GM18858 (cell line): ENCODE data around the gene EEIG1.
A peak's percentile ranks its signal among the peaks of the same experiment; 100 is the strongest.

Experiments
- ATAC-seq: cut with Tn5 transposase; IDR thresholded peaks from one replicate; pipeline ENCODE4 v1.9.1; 2021; ENCODE audit not compliant: unreplicated experiment

EEIG1 gene

DNA sequence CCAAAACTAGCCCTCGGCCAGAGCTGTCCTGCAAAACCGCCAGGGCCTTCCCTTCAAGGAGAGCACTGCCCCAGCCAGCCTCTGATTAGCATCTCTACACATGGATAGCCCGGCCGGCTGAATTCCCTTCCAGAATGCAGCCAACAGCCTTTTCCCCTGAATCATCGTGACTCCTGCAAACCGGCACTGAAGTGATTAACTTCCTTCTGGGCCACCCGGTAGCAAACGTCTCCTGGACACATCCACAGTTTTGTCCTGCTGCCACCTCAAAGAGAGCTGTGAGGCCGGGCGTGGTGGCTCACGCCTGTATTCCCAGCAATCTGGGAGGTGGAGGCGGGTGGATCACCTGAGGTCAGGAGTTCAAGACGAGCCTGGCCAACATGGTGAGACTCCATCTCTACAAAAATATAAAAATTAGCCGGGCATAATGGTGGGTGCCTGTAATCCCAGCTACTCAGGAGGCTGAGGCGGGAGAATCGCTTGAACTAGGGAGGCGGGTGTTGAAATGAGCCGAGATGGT lies 21.1 kb upstream of the EEIG1 start:
- no peak for ATAC-seq

DNA sequence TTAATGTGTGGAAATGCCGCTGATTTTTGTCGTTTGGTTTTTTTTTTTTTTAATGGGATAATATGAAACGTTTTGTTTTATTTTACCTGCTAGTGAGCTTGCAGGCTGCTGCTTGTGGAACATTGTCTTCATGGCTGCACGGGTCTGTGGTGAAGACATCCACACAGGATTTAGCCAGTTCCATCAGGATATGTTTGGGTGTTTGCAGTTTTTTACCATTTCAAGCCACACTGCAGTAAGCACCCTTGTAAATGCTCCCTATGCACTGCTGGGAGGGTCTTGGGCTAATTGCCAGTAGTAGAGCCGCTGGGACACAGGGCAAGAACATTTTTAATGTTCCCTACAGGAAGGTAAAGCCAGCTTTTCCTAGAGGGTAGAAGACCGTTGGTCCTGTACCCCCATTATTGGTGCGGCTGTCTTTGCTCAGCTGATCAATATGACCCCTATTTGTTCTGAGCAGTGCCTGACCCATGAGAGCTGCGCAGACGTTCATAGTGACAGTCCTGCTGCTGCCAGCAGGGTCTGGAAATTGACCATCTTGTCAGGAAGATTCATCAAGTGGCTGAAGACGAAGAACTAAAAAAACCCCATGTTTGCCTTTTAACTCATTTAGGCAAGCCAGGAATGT lies 20.5 kb upstream of the EEIG1 start:
- ATAC-seq, result no peak

- ATAC-seq, result no peak
These were observed 18.7 kb upstream of the EEIG1 start for GRCh38 chr9:127999461-127999860.

DNA sequence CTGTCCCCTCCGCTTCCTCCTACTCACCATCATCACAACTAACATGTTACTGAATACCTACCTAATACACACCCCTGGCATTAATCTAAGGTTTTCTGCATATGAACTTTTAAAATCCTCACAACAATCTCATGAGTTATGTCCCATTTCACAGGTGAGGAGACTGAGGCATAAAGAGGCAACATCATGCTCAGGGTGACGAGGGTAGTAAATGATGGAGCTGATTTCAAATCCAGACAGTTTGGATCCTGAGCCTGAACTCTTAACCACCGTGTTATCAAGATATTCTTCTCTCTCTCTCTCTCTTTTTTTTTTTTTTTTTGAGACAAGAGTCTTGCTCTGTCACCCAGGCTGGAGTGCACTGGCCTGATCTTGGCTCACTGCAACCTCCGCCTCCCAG lies 12.9 kb upstream of the EEIG1 start:
- no peak for ATAC-seq

DNA sequence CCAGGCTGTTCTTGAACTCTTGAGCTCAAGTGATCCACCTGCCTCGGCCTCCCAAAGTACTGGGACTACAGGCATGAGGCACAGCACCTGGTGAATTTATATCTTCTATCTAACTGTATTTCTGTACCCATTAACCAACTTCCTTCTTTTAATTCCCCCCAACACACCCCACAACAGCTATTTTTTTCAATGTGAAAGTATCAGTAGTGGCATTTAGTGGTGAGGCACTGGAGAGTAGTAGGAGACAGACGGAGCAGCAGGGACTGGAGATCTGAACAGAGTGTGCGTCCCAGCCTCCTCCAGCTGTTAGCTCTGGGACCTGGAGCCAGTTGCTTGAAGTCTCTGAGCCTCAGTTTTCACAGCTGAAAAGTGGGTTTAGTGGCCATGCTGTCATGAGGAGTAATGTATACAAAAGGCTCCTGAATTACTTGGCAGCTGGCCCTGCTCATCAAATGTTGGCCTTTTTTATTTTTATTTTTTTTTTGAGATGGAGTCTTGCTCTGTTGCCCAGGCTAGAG lies 11.0 kb upstream of the EEIG1 start:
- no peak for ATAC-seq

- no peak for ATAC-seq
These were observed 10.4 kb upstream of the EEIG1 start for GRCh38 chr9:127991017-127991756.

- ATAC-seq, result no peak
These were observed 9.8 kb upstream of the EEIG1 start for GRCh38 chr9:127990554-127990953.

DNA sequence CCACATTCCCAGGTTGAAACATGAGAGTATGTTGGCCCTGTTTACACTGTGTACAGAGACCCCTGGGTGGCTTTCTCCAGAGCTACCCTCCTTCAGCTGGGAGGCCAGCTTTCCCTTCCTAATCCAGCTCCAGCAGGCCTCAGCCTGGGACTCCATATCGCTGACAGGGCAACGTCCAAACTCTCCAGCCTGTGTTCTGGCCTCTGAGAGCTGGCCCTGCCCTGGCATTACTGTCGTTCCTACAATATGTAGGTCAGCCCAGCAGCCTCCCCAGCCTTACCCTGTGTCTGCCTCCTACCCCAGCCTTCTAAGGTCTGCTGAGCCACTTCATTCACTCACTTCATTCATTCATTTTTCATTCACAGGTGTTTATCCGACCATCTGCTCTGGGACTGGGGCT lies 8.3 kb upstream of the EEIG1 start:
- no peak for ATAC-seq

- ATAC-seq, result no peak
These were observed 6.4 kb upstream of the EEIG1 start for GRCh38 chr9:127987103-127987614.

GRCh38 chr9:127985011-127985410 lies 4.2 kb upstream of the EEIG1 start:
- no peak for ATAC-seq

- peak; percentile 32 for ATAC-seq
These were observed 3.1 kb upstream of the EEIG1 start for GRCh38 chr9:127983847-127984289.

DNA sequence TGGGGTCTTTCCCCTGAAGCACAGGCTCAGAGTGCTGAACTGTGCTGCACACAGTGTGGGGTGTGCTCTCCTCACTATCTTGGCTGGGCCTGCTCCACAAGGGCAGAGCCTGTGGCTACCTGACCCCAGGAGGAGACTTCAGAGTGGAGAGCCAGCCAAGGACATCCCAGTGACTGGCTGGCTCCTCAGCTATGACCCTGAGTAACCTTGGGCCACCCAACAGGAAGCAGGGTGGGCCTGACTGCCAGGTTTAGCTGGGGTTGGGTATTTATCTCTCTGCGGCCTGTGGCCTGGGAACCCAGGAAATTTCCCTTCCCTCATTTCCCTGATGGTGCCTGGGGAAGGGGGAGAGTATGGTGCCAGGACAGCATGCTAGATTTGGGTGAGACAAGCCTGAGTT lies 2.1 kb upstream of the EEIG1 start:
- ATAC-seq, result no peak

DNA sequence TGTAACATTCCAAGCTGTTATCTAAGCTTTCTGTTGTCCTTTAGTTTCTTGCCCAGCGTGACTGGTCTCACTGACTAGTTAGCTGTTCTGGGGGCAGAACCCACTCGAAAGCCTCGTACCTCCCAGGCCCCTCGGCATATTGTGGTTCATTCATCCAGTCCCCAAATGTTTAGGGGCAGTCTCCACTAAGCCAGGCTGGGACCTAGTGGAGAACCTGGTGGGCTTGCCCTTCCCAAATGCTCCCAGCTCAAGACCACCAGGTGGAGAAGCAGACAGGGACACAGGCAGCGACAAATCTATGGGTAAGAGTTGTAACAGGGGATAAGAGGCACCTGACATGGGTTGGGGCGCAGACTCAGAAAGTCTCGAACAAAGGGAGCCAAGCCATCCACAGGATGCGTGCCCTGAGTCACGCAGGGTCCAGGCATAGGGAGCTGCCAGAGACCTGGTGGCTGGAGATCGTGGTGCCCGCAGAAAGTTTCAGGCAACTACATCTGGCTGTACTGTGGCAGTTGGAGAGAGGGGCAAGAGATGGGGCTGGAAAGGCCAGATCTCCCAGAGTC lies 851 bp upstream of the EEIG1 start:
- no peak for ATAC-seq

- peak; percentile 19 for ATAC-seq
These were observed 606 bp downstream of the EEIG1 start for GRCh38 chr9:127980060-127980705.

DNA sequence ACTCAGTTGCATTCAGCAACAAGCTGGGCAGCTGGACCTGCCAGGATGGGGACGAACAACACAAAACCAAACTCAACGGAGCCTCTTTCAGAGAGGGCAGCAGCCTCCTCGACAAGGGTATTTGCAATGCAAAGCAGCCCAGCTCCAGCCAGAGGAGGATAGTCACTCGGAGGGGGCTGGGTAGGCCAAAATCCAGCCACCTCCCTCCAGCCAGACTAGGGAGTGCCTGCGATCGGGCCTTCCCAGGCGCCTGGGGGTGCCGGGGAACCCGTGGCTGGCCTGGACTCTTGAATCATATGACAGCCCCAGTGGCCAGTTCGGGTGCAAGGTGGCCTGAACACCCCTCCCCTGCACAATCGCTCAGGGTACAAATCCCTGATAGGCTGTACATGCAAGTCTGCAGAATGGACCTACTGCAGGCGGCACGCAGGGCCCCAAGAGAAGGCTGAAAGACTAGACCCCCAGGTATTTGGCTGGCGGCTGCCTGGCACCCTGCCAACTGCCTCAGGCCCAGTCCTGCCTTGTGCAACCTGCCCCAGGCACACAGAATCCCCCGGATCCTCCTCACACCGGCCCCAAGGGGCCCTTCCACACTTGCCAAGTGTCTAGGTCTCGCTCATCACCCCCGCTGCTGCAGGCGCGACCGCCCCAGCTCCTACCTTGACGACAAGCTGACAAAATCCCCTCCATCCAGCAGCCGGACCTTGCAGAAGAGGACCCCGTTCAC lies 1.3 kb downstream of the EEIG1 start:
- ATAC-seq, result no peak

GRCh38 chr9:127979015-127979332 lies 1.8 kb downstream of the EEIG1 start:
- no peak for ATAC-seq

DNA sequence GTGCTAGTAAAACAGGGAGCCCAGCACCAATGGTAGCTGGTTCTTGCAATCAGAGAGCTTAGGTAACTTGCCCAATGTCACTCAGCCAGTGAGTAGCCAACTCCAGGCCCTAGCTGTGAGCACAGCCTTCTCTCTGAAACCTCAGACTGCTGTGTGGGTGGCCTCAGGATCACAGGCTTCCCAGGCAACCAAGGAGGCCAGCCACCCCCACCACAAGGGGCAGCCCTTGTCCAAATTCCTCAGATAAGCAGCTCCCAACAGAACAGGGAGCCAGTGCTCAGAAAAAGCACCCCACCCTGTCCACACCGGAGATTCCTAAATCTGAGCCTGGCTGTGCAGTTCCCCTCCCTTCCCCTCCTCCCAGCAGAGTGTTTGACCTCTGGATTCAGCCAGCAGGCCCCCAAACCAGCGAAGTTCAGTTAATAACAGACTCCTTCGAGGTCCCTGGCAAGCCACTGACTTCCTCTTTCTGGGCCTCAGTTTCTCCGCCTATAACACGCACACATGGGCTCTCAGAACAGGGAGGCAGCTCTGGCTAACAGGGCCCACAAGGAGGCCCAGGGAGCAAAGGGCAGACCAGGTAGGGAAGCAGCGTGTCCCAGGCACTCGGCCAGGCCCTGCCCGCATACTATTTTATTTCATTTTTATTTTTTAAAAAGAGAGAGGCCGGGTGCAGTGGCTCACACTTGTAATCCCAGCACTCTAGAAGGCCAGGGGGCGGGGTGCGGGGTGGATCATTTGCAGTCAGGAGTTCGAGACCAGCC lies 2.7 kb downstream of the EEIG1 start:
- no peak for ATAC-seq

DNA sequence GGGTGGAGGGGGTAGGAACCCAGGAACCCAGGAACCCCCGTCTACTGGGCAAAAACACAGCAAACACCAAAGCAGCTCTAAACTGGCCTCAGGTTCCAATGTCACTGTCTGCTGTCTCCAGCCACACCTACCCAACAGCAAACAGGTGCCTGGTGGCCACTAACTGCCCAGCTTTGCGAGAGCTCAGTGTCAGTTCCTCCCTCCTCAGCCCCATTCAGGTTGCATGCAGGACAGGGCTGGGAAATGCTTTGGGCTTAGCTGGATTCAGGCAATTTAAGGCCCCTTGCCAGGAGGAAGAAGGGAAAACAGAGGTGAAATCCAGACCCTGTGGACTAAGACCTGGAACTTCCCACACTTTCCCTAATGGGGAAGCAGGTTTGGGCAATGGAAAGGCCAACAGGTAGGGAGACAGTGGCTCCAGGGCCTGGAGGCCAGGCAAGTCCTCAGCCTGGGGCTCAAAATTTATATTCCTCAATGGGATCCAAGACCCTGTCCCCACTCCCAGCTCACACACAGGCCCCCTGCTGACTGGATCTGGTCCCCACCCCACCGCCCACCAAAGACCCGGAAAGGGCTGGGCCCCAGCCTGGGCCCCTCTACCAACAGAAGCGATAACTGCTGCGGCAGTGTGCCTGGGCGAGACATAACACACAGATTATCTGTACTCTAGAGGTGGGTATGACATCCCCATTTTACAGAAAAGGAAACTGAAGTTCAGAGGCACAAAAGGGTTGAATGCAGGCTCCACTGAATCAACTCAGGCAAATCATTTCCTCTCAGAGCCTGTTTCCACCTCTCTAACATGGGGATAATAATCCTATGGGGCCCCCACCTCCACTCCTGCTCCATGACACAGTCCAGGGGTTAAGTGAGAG lies 3.5 kb downstream of the EEIG1 start:
- ATAC-seq, result no peak

DNA sequence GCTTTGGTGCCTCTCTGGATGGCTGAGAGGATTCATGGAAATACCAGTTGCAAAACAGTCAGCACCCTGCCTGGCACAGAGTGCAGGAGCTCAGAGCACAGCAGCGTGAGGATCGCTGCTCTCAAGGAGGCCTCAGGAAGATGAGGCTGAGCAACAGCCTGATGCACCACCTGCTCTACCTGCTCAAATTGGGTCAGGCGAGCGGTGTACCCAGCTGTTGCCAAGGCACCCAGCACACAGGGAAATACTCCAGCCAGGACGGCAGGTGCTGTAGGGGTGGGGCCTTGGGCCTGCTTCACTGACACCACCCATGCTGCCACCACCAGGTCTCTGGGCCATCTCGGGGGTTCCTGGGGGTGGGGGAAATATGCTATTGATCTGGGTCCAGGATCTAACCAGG lies 4.3 kb downstream of the EEIG1 start:
- ATAC-seq, result no peak
